ENCODE results near the gene OR4X1. TPM values are rescaled to one million over a fixed set of nuclear protein-coding genes. Genes with fewer than 3 reads are reported as not detected.

OR4X1 gene
- total and polyA plus RNA-seq, 2 donors (not counting 1 experiment from before 2014, with no cell fraction given) = not detected

GRCh38 chr11:48248902-48249301, 14.8 kb upstream of the OR4X1 start:
- TF ChIP-seq CTCF (conservative IDR thresholded peaks at IDR 0.05 in 1 of 2, IDR thresholded peaks at IDR 0.05 in 1 of 2; ENCODE audit: low read depth in 1 of 2, low read length in 2 of 2) = no peak
- TF ChIP-seq EZH2 (IDR thresholded peaks at IDR 0.05; ENCODE audit: low read length, missing control alignments) = no peak
- no peak overlapping the region for H2AFZ ChIP-seq (ENCODE audit: low read length)
- H3K9ac ChIP-seq (ENCODE audit: insufficient read depth, low read length) = no peak overlapping the region
- H3K27ac ChIP-seq (ENCODE audit: insufficient read depth, low read length) = no peak overlapping the region
- no peaks in the 10 kb centered on the region for H3K36me3 ChIP-seq (ENCODE audit: control insufficient read depth, insufficient read depth, low read length)
- H3K79me2 ChIP-seq (ENCODE audit: control insufficient read depth, insufficient read depth, low read length) = no peaks in the 10 kb centered on the region
- H3K4me2 ChIP-seq (ENCODE audit: extremely low read depth, insufficient read depth, low read length) = no peak overlapping the region
- no peaks in the 10 kb centered on the region for H3K4me1 ChIP-seq (ENCODE audit: control insufficient read depth, extremely low read depth, insufficient read depth, low read length)
- H3K4me3 ChIP-seq (replicated peaks in 1 of 4; ENCODE audit: control extremely low read depth in 1 of 4, insufficient read depth in 1 of 4, low read depth in 3 of 4, low read length in 4 of 4) = no peak overlapping the region
- H3K27me3 ChIP-seq (ENCODE audit: control insufficient read depth, insufficient read depth, low read length) = no peaks in the 10 kb centered on the region
- H3K9me3 ChIP-seq (ENCODE audit: control insufficient read depth, insufficient read depth, low read depth, low read length) = no peaks in the 10 kb centered on the region
- no peaks in the 10 kb centered on the region for H4K20me1 ChIP-seq (ENCODE audit: control insufficient read depth, extremely low read depth, insufficient read depth, low read length)
- DNase-seq (ENCODE audit: low read depth in 2 of 2) = no peak

- H3K4me1 ChIP-seq (ENCODE audit: control insufficient read depth, extremely low read depth, insufficient read depth, low read length) = no peaks in the 10 kb centered on the region
- no peaks in the 10 kb centered on the region for H4K20me1 ChIP-seq (ENCODE audit: control insufficient read depth, extremely low read depth, insufficient read depth, low read length)
- H3K36me3 ChIP-seq (ENCODE audit: control insufficient read depth, insufficient read depth, low read length) = no peaks in the 10 kb centered on the region
- H3K9ac ChIP-seq (ENCODE audit: insufficient read depth, low read length) = no peak overlapping the region
- H2AFZ ChIP-seq (ENCODE audit: low read length) = no peak overlapping the region
- no peak overlapping the region for H3K27ac ChIP-seq (ENCODE audit: insufficient read depth, low read length)
- H3K79me2 ChIP-seq (ENCODE audit: control insufficient read depth, insufficient read depth, low read length) = no peaks in the 10 kb centered on the region
- no peak overlapping the region for H3K4me2 ChIP-seq (ENCODE audit: extremely low read depth, insufficient read depth, low read length)
- TF ChIP-seq CTCF (conservative IDR thresholded peaks at IDR 0.05 in 1 of 2, IDR thresholded peaks at IDR 0.05 in 1 of 2; ENCODE audit: low read depth in 1 of 2, low read length in 2 of 2) = no peak
- TF ChIP-seq EZH2 (IDR thresholded peaks at IDR 0.05; ENCODE audit: low read length, missing control alignments) = no peak
- H3K9me3 ChIP-seq (ENCODE audit: control insufficient read depth, insufficient read depth, low read depth, low read length) = no peaks in the 10 kb centered on the region
- H3K4me3 ChIP-seq (replicated peaks in 1 of 4; ENCODE audit: control extremely low read depth in 1 of 4, insufficient read depth in 1 of 4, low read depth in 3 of 4, low read length in 4 of 4) = no peak overlapping the region
- no peak for DNase-seq (ENCODE audit: low read depth in 2 of 2)
- H3K27me3 ChIP-seq (ENCODE audit: control insufficient read depth, insufficient read depth, low read length) = no peaks in the 10 kb centered on the region
Measured at GRCh38 chr11:48261600-48261999, 2.1 kb upstream of the OR4X1 start.

- Histone ChIP-seq H3K79me2 (ENCODE audit: control insufficient read depth, insufficient read depth, low read length) (no peaks in the 10 kb centered on the region), H3K4me2 (ENCODE audit: extremely low read depth, insufficient read depth, low read length) (no peak overlapping the region), H4K20me1 (ENCODE audit: control insufficient read depth, extremely low read depth, insufficient read depth, low read length) (no peaks in the 10 kb centered on the region), H3K9me3 (ENCODE audit: control insufficient read depth, insufficient read depth, low read depth, low read length) (no peaks in the 10 kb centered on the region), H3K4me3 (replicated peaks in 1 of 4; ENCODE audit: control extremely low read depth in 1 of 4, insufficient read depth in 1 of 4, low read depth in 3 of 4, low read length in 4 of 4) (no peak overlapping the region), H2AFZ (ENCODE audit: low read length) (no peak overlapping the region), H3K4me1 (ENCODE audit: control insufficient read depth, extremely low read depth, insufficient read depth, low read length) (no peaks in the 10 kb centered on the region), H3K27ac (ENCODE audit: insufficient read depth, low read length) (no peak overlapping the region), H3K36me3 (ENCODE audit: control insufficient read depth, insufficient read depth, low read length) (no peaks in the 10 kb centered on the region), H3K9ac (ENCODE audit: insufficient read depth, low read length) (no peak overlapping the region), H3K27me3 (ENCODE audit: control insufficient read depth, insufficient read depth, low read length) (no peaks in the 10 kb centered on the region)
- TF ChIP-seq CTCF (conservative IDR thresholded peaks at IDR 0.05 in 1 of 2, IDR thresholded peaks at IDR 0.05 in 1 of 2; ENCODE audit: low read depth in 1 of 2, low read length in 2 of 2) (no peak), EZH2 (IDR thresholded peaks at IDR 0.05; ENCODE audit: low read length, missing control alignments) (no peak)
- no peak for DNase-seq (ENCODE audit: low read depth in 2 of 2)
Measured at GRCh38 chr11:48270621-48271020, 7.0 kb downstream of the OR4X1 start.

Data from fibroblast of lung (primary cell).